Left renal pelvis (tissue), 4 donors: ENCODE data around the gene TUBB4A. TPM values are rescaled to one million over a fixed set of nuclear protein-coding genes. Genes with fewer than 3 reads are reported as not detected.
"Not testable (repeated sequence)": the region's sequence is repeated elsewhere in the genome, so short reads cannot be mapped to it uniquely, and the experiment has no call there.

Source experiments
- DNase-seq, 4 donors: peaks; one replicate each; pipeline ENCODE4 v3.0.0-alpha.2; 2013; ENCODE audit warnings: low read depth in 4 of 4, low spot score in 3 of 4
- polyA plus RNA-seq, 4 donors: library from polyadenylated mRNA; unstranded; fragments of 120-200 nt; gene quantifications; one replicate each; pipeline ENCODE4 v1.2.1, GENCODE V29; 2013; ENCODE audit not compliant: insufficient read length in 4 of 4

The TUBB4A gene
- polyA plus RNA-seq, 4 donors, result 5.8 to 47.2 (median 31.2) TPM

- DNase-seq, result no peak
Observed at GRCh38 chr19:6527893-6528543, 25.9 kb upstream of the TUBB4A start.

- no peak for DNase-seq
Observed at GRCh38 chr19:6524311-6524710, 22.2 kb upstream of the TUBB4A start.

GRCh38 chr19:6522712-6523111, 20.6 kb upstream of the TUBB4A start:
- no peak for DNase-seq

GRCh38 chr19:6521718-6522646, 19.9 kb upstream of the TUBB4A start:
- no peak for DNase-seq

GRCh38 chr19:6519289-6519688, 17.2 kb upstream of the TUBB4A start:
- no peak for DNase-seq

GRCh38 chr19:6518145-6518911, 16.2 kb upstream of the TUBB4A start:
- no peak for DNase-seq

GRCh38 chr19:6516659-6517291, 14.7 kb upstream of the TUBB4A start:
- DNase-seq, result peak; percentile 64 to 76 (median 74)

GRCh38 chr19:6516018-6516658, 14.0 kb upstream of the TUBB4A start:
- peak; percentile 67 to 82 (median 79) for DNase-seq

GRCh38 chr19:6514926-6515544, 12.9 kb upstream of the TUBB4A start:
- no peak for DNase-seq

GRCh38 chr19:6514089-6514488, 12.0 kb upstream of the TUBB4A start:
- DNase-seq, result no peak

GRCh38 chr19:6510618-6511017, 8.5 kb upstream of the TUBB4A start:
- no peak for DNase-seq

- no peak for DNase-seq
Observed at GRCh38 chr19:6509118-6509971, 7.2 kb upstream of the TUBB4A start.

- DNase-seq, result not testable (repeated sequence)
Observed at GRCh38 chr19:6508028-6508771, 6.1 kb upstream of the TUBB4A start.

GRCh38 chr19:6503407-6504201, 1.5 kb upstream of the TUBB4A start:
- DNase-seq, result no peak

- DNase-seq, result no peak
Observed at GRCh38 chr19:6500837-6501739, 1.0 kb downstream of the TUBB4A start.

GRCh38 chr19:6499052-6499790, 2.9 kb downstream of the TUBB4A start:
- no peak for DNase-seq
